SK-N-SH treated with all-trans-retinoic acid at 6 μM for 48 hours (cell line): ENCODE measurements around the gene LGALS3BP.

ENCODE experiments used
- ATAC-seq: fragments of 200-7000 bp; cut with Tn5 transposase; 3 replicates; pipeline ENCODE4 v1.9.1; 2020; ENCODE audit warnings: mild to moderate bottlenecking, moderate library complexity
- ARNTL ChIP-seq: fragments of 450-650 bp; formaldehyde crosslinking; IDR thresholded peaks from 2 replicates; pipeline ENCODE4 v1.5.0; 2020; ENCODE audit warnings: low read depth, mild to moderate bottlenecking, moderate library complexity, borderline replicate concordance
- BACH2 ChIP-seq: fragments of 250-450 bp; sonication (Bioruptor Pico); IDR thresholded peaks from 2 replicates; pipeline ENCODE4 v1.9.0; 2021; ENCODE audit warnings: mild to moderate bottlenecking, borderline replicate concordance
- CREB5 ChIP-seq: fragments of 250-450 bp; sonication (Bioruptor Pico); IDR thresholded peaks from 2 replicates; pipeline ENCODE4 v1.5.1; 2020; ENCODE audit warnings: low read depth, mild to moderate bottlenecking, moderate library complexity
- CSDC2 ChIP-seq: fragments of 250-450 bp; sonication (Bioruptor Pico); IDR thresholded peaks from 2 replicates; pipeline ENCODE4 v1.5.0; 2020; ENCODE audit warnings: mild to moderate bottlenecking, moderate library complexity
- CSRNP3 ChIP-seq: fragments of 250-450 bp; sonication (Bioruptor Pico); IDR thresholded peaks from 2 replicates; pipeline ENCODE4 v1.5.1; 2021; ENCODE audit warnings: mild to moderate bottlenecking, moderate library complexity
- ESRRG ChIP-seq: fragments of 250-450 bp; sonication (Bioruptor Pico); IDR thresholded peaks from 2 replicates; pipeline ENCODE4 v1.6.1; 2021; ENCODE audit warnings: mild to moderate bottlenecking
- GLIS3 ChIP-seq: fragments of 250-450 bp; sonication (Bioruptor Pico); IDR thresholded peaks from 2 replicates; pipeline ENCODE4 v1.5.0; 2020; ENCODE audit warnings: mild to moderate bottlenecking, moderate library complexity
- ISL1 ChIP-seq: fragments of 250-450 bp; sonication (Bioruptor Pico); IDR thresholded peaks from 2 replicates; pipeline ENCODE4 v2.1.2; 2022; ENCODE audit warnings: mild to moderate bottlenecking, moderate library complexity
- PATZ1 ChIP-seq: fragments of 250-450 bp; sonication (Bioruptor Pico); IDR thresholded peaks from 2 replicates; pipeline ENCODE4 v1.8.0; 2020; ENCODE audit warnings: mild to moderate bottlenecking, moderate library complexity, borderline replicate concordance
- POU6F1 ChIP-seq: fragments of 250-450 bp; sonication (Bioruptor Pico); IDR thresholded peaks from 2 replicates; pipeline ENCODE4 v1.8.0; 2021; ENCODE audit warnings: low read depth, mild to moderate bottlenecking, moderate library complexity, borderline replicate concordance
- PPARA ChIP-seq: fragments of 250-450 bp; sonication (Bioruptor Pico); IDR thresholded peaks from 2 replicates; pipeline ENCODE4 v1.5.0; 2020; ENCODE audit warnings: mild to moderate bottlenecking, borderline replicate concordance
- RARB ChIP-seq: fragments of 250-450 bp; sonication (Bioruptor Pico); IDR thresholded peaks from 2 replicates; pipeline ENCODE4 v1.8.0; 2021; ENCODE audit warnings: mild to moderate bottlenecking, moderate library complexity
- TCF4 ChIP-seq: fragments of 250-450 bp; sonication (Bioruptor Pico); IDR thresholded peaks from 2 replicates; pipeline ENCODE4 v1.8.0; 2021; ENCODE audit warnings: mild to moderate bottlenecking, moderate library complexity, borderline replicate concordance
- TOX ChIP-seq: fragments of 250-450 bp; sonication (Bioruptor Pico); IDR thresholded peaks from 2 replicates; pipeline ENCODE4 v1.8.0; 2021; ENCODE audit warnings: mild to moderate bottlenecking, moderate library complexity, borderline replicate concordance
- TSHZ2 ChIP-seq: fragments of 250-450 bp; sonication (Bioruptor Pico); IDR thresholded peaks from 2 replicates; pipeline ENCODE4 v1.5.0; 2020; ENCODE audit warnings: mild to moderate bottlenecking, moderate library complexity
- ZC3H10 ChIP-seq: fragments of 250-450 bp; sonication (Bioruptor Pico); IDR thresholded peaks from 2 replicates; pipeline ENCODE4 v1.5.1; 2021; ENCODE audit warnings: mild to moderate bottlenecking, moderate library complexity
- ZFP30 ChIP-seq: fragments of 450-650 bp; formaldehyde crosslinking; IDR thresholded peaks from 2 replicates; pipeline ENCODE4 v1.5.0; 2022; ENCODE audit warnings: mild to moderate bottlenecking, moderate library complexity
- ZNF565 ChIP-seq: fragments of 450-650 bp; formaldehyde crosslinking; conservative IDR thresholded peaks from 2 replicates; pipeline ENCODE4 v1.5.0; 2020; ENCODE audit warnings: low read depth, mild to moderate bottlenecking, moderate library complexity
- ZNF8 ChIP-seq: fragments of 450-650 bp; formaldehyde crosslinking; IDR thresholded peaks from 2 replicates; pipeline ENCODE4 v1.5.0; 2020; ENCODE audit warnings: mild to moderate bottlenecking, moderate library complexity

LGALS3BP gene

GRCh38 chr17:78973196-78973595, 6.5 kb downstream of the LGALS3BP start (continued):
- no peak for TF ChIP-seq CREB5
- TF ChIP-seq ISL1 (CRISPR knock-in tag): no peak
- no peak for TF ChIP-seq ZNF565 (CRISPR knock-in tag)
- TF ChIP-seq TOX: no peak
- TF ChIP-seq, all 23 proteins: peak for 0

- TF ChIP-seq TSHZ2 (CRISPR knock-in tag) (no peak), POU6F1 (CRISPR knock-in tag) (no peak), PPARA (CRISPR knock-in tag) (no peak), ISL1 (CRISPR knock-in tag) (no peak), BACH2 (CRISPR knock-in tag) (no peak), TCF4 (CRISPR knock-in tag) (no peak), ZFP30 (no peak), CSRNP3 (CRISPR knock-in tag) (no peak), ARNTL (no peak), RARB (CRISPR knock-in tag) (no peak), ZC3H10 (CRISPR knock-in tag) (no peak), TOX (no peak), ZNF8 (no peak), GLIS3 (CRISPR knock-in tag) (no peak), ESRRG (CRISPR knock-in tag) (no peak), CSDC2 (no peak)
- no peak; the same call in 2 of the 3 replicates for ATAC-seq
These were observed 7.1 kb downstream of the LGALS3BP start for GRCh38 chr17:78972507-78973105.

- peak; percentile 6 for ATAC-seq
- no peak for TF ChIP-seq POU6F1 (CRISPR knock-in tag)
- no peak for TF ChIP-seq PATZ1 (CRISPR knock-in tag)
- TF ChIP-seq CSRNP3 (CRISPR knock-in tag): no peak
- TF ChIP-seq, all 23 proteins: peak for 0
These were observed 7.8 kb downstream of the LGALS3BP start for GRCh38 chr17:78971756-78972506.
